Smooth muscle cell (in vitro differentiated cells): ENCODE results near the gene LRP1. TPM values are rescaled to one million over a fixed set of nuclear protein-coding genes. Genes with fewer than 3 reads are reported as not detected.

Experiments used
- DNase-seq: peaks from one replicate; lab custom pipeline; 2025; ENCODE audit not compliant: unreplicated experiment; lab: John Stamatoyannopoulos, UW
- H2AFZ ChIP-seq: fragments of 200-600 bp; sonication (generic); 2 replicates; pipeline ENCODE4 v1.6.0; 2016; ENCODE audit warnings: antibody characterized with exemption, low read depth, mild to moderate bottlenecking
- H3F3A ChIP-seq: fragments of 200-600 bp; sonication (generic); 2 replicates; pipeline ENCODE4 v1.6.0; 2017; ENCODE audit warnings: antibody characterized with exemption, low read depth
- H3K27ac ChIP-seq: fragments of 200-600 bp; sonication (generic); 2 replicates; pipeline ENCODE4 v1.5.1; 2016; ENCODE audit warnings: low read depth, mild to moderate bottlenecking
- H3K27me3 ChIP-seq: fragments of 200-600 bp; sonication (generic); 2 replicates; pipeline ENCODE4 v1.6.1; 2016; ENCODE audit warnings: low read depth, mild to moderate bottlenecking
- H3K36me3 ChIP-seq: fragments of 200-600 bp; sonication (generic); 2 replicates; pipeline ENCODE4 v1.5.1; 2016; ENCODE audit warnings: low read depth
- H3K4me1 ChIP-seq: fragments of 200-600 bp; sonication (generic); 2 replicates; pipeline ENCODE4 v1.5.1; 2016; ENCODE audit warnings: low read depth
- H3K4me2 ChIP-seq: fragments of 200-600 bp; sonication (generic); 2 replicates; pipeline ENCODE4 v1.6.0; 2016; ENCODE audit warnings: mild to moderate bottlenecking
- H3K4me3 ChIP-seq: fragments of 200-600 bp; sonication (generic); 2 replicates; pipeline ENCODE4 v1.5.1; 2016; ENCODE audit warnings: mild to moderate bottlenecking
- H3K79me2 ChIP-seq: fragments of 200-600 bp; sonication (generic); 2 replicates; pipeline ENCODE4 v1.6.0; 2016; ENCODE audit warnings: low read depth, mild to moderate bottlenecking
- H3K9ac ChIP-seq: fragments of 200-600 bp; sonication (generic); 2 replicates; pipeline ENCODE4 v1.6.0; 2016; ENCODE audit warnings: low read depth
- H3K9me3 ChIP-seq: fragments of 200-600 bp; sonication (generic); replicated peaks from 2 replicates; pipeline ENCODE4 v1.5.1; 2016; ENCODE audit warnings: low read depth
- H4K20me1 ChIP-seq: fragments of 200-600 bp; sonication (generic); 2 replicates; pipeline ENCODE4 v1.6.0; 2016; ENCODE audit warnings: low read depth
- CTCF ChIP-seq: fragments of 200-600 bp; sonication (generic); IDR thresholded peaks from 2 replicates; pipeline ENCODE4 v1.5.1; 2017; ENCODE audit warnings: borderline replicate concordance, mild to moderate bottlenecking, antibody characterized with exemption; ENCODE audit not compliant: insufficient read depth, poor library complexity, severe bottlenecking
- WGBS: methylation state at CpG from one replicate; pipeline ENCODE4 v1.1.7; 2016; ENCODE audit warnings: low lambda C conversion rate; 5-methylcytosine and 5-hydroxymethylcytosine counted together
- polyA plus RNA-seq: library from polyadenylated mRNA; unstranded; fragments of >200 nt; fragmentation: Nextera tagmentation; extraction: Ambion mirVana; gene quantifications from 2 replicates; pipeline ENCODE4 v1.2.1, GENCODE V29; 2016
- total RNA-seq: library from RNA; depleted of rRNA; stranded (reverse); fragments of >200 nt; gene quantifications from 2 replicates; pipeline ENCODE4 v1.2.3, GENCODE V29; 2014

The LRP1 gene
- total and polyA plus RNA-seq, 2 experiments from 2014 or later: 75.3 to 95.4 TPM

- TF ChIP-seq CTCF: no peak
- Histone ChIP-seq H4K20me1 (peaks cover 80% of the 10 kb centered on the region), H3K79me2 (peaks cover 4% of the 10 kb centered on the region), H3K4me2 (no peak overlapping the region), H3K27ac (no peak overlapping the region), H3K4me1 (no peaks in the 10 kb centered on the region), H3K27me3 (no peaks in the 10 kb centered on the region), H2AFZ (no peak overlapping the region), H3K9me3 (no peaks in the 10 kb centered on the region), H3K4me3 (no peak overlapping the region), H3F3A (peaks cover 16% of the 10 kb centered on the region), H3K9ac (no peak overlapping the region), H3K36me3 (peaks cover 4% of the 10 kb centered on the region)
- no peak for DNase-seq
- 99% methylated on average over 3 of the region's 3 CpGs for WGBS
Measured at GRCh38 chr12:57164454-57164853, 36.2 kb downstream of the LRP1 start.

GRCh38 chr12:57164966-57165625 is 36.8 kb downstream of the LRP1 start:
- H3K4me1 ChIP-seq: no peaks in the 10 kb centered on the region
- H2AFZ ChIP-seq: no peak overlapping the region
- H4K20me1 ChIP-seq: peaks cover 79% of the 10 kb centered on the region
- peaks cover 4% of the 10 kb centered on the region for H3K36me3 ChIP-seq
- H3K79me2 ChIP-seq: peaks cover 4% of the 10 kb centered on the region
- no peak for DNase-seq
- TF ChIP-seq CTCF: no peak
- H3K27me3 ChIP-seq: no peaks in the 10 kb centered on the region
- no peak overlapping the region for H3K27ac ChIP-seq
- no peak overlapping the region for H3K4me2 ChIP-seq
- H3K4me3 ChIP-seq: no peak overlapping the region
- H3K9me3 ChIP-seq: no peaks in the 10 kb centered on the region
- WGBS: 79% methylated on average over 13 of the region's 13 CpGs
- H3F3A ChIP-seq: peaks cover 16% of the 10 kb centered on the region
- no peak overlapping the region for H3K9ac ChIP-seq

GRCh38 chr12:57165741-57166140 is 37.5 kb downstream of the LRP1 start:
- Histone ChIP-seq H3K27ac (no peak overlapping the region), H3K9ac (no peak overlapping the region), H3K4me2 (no peak overlapping the region), H2AFZ (no peak overlapping the region), H3K27me3 (no peaks in the 10 kb centered on the region), H4K20me1 (peaks cover 79% of the 10 kb centered on the region), H3K79me2 (peaks cover 4% of the 10 kb centered on the region), H3K36me3 (peaks cover 4% of the 10 kb centered on the region), H3F3A (peaks cover 16% of the 10 kb centered on the region), H3K4me3 (no peak overlapping the region), H3K9me3 (no peaks in the 10 kb centered on the region), H3K4me1 (no peaks in the 10 kb centered on the region)
- DNase-seq: no peak
- TF ChIP-seq CTCF: no peak
- WGBS: 97% methylated on average over 19 of the region's 19 CpGs

- Histone ChIP-seq H3K27ac (peak overlapping the region; percentile 31), H3K79me2 (peaks cover 4% of the 10 kb centered on the region), H3F3A (peaks cover 16% of the 10 kb centered on the region), H4K20me1 (peaks cover 79% of the 10 kb centered on the region), H2AFZ (no peak overlapping the region), H3K4me1 (no peaks in the 10 kb centered on the region), H3K4me2 (no peak overlapping the region), H3K27me3 (no peaks in the 10 kb centered on the region), H3K9me3 (no peaks in the 10 kb centered on the region), H3K9ac (no peak overlapping the region), H3K4me3 (no peak overlapping the region), H3K36me3 (peaks cover 4% of the 10 kb centered on the region)
- no peak for DNase-seq
- WGBS: 80% methylated on average over 10 of the region's 10 CpGs
- no peak for TF ChIP-seq CTCF
Measured at GRCh38 chr12:57166971-57167371, 38.7 kb downstream of the LRP1 start.
